HEK293 (cell line): ENCODE measurements around the gene MALAT1.

ENCODE experiments used
- AEBP2 ChIP-seq: fragments of 450-650 bp; formaldehyde crosslinking; IDR thresholded peaks from 2 replicates; pipeline ENCODE4 v1.5.1; 2016; ENCODE audit warnings: missing biosample characterization, missing genetic modification characterization, borderline replicate concordance
- OVOL3 ChIP-seq: fragments of 450-650 bp; formaldehyde crosslinking; IDR thresholded peaks from 2 replicates; pipeline ENCODE4 v1.5.1; 2016; ENCODE audit warnings: missing biosample characterization, missing genetic modification characterization
- PBX3 ChIP-seq: sonication (generic); formaldehyde crosslinking; IDR thresholded peaks from 2 replicates; pipeline ENCODE4 v1.8.1; 2022; ENCODE audit warnings: mild to moderate bottlenecking, moderate library complexity, missing genetic modification reagents
- PRDM10 ChIP-seq: fragments of 450-650 bp; formaldehyde crosslinking; IDR thresholded peaks from 2 replicates; pipeline ENCODE4 v1.5.1; 2016; ENCODE audit warnings: missing biosample characterization, missing genetic modification characterization
- SCRT1 ChIP-seq: fragments of 450-650 bp; formaldehyde crosslinking; IDR thresholded peaks from 2 replicates; pipeline ENCODE4 v1.5.1; 2016; ENCODE audit warnings: missing biosample characterization, missing genetic modification characterization, borderline replicate concordance
- SP2 ChIP-seq: fragments of 450-650 bp; formaldehyde crosslinking; IDR thresholded peaks from 2 replicates; pipeline ENCODE4 v1.5.1; 2016; ENCODE audit warnings: missing biosample characterization, missing genetic modification characterization
- SP7 ChIP-seq: fragments of 450-650 bp; formaldehyde crosslinking; IDR thresholded peaks from 2 replicates; pipeline ENCODE4 v1.5.1; 2016; ENCODE audit warnings: missing biosample characterization, missing genetic modification characterization
- ZBTB26 ChIP-seq: fragments of 450-650 bp; formaldehyde crosslinking; optimal IDR thresholded peaks from 2 replicates; pipeline ENCODE3; 2016; ENCODE audit warnings: missing biosample characterization, mild to moderate bottlenecking, missing genetic modification characterization
- ZFP69B ChIP-seq: fragments of 450-650 bp; formaldehyde crosslinking; IDR thresholded peaks from 2 replicates; pipeline ENCODE4 v1.5.1; 2016; ENCODE audit warnings: missing biosample characterization, missing genetic modification characterization
- ZIC2 ChIP-seq: fragments of 450-650 bp; formaldehyde crosslinking; IDR thresholded peaks from 2 replicates; pipeline ENCODE4 v1.5.1; 2016; ENCODE audit warnings: missing biosample characterization, missing genetic modification characterization
- ZNF138 ChIP-seq: fragments of 450-650 bp; formaldehyde crosslinking; IDR thresholded peaks from 2 replicates; pipeline ENCODE4 v1.5.1; 2016; ENCODE audit warnings: missing biosample characterization, missing genetic modification characterization, borderline replicate concordance
- ZNF169 ChIP-seq: fragments of 450-650 bp; formaldehyde crosslinking; IDR thresholded peaks from 2 replicates; pipeline ENCODE4 v1.5.1; 2016; ENCODE audit warnings: missing biosample characterization, missing genetic modification characterization
- ZNF404 ChIP-seq: fragments of 450-650 bp; formaldehyde crosslinking; IDR thresholded peaks from 2 replicates; pipeline ENCODE4 v1.5.1; 2017; ENCODE audit warnings: missing biosample characterization, missing genetic modification characterization
- ZNF510 ChIP-seq: fragments of 450-650 bp; formaldehyde crosslinking; IDR thresholded peaks from 2 replicates; pipeline ENCODE4 v1.5.1; 2018; ENCODE audit warnings: mild to moderate bottlenecking, missing genetic modification characterization, missing biosample characterization; ENCODE audit not compliant: insufficient replicate concordance
- ZNF529 ChIP-seq: fragments of 450-650 bp; formaldehyde crosslinking; IDR thresholded peaks from 2 replicates; pipeline ENCODE4 v1.5.1; 2017; ENCODE audit warnings: missing genetic modification characterization, missing biosample characterization; ENCODE audit not compliant: insufficient replicate concordance
- ZNF549 ChIP-seq: fragments of 450-650 bp; IDR thresholded peaks from 2 replicates; pipeline ENCODE4 v1.5.1; 2018; ENCODE audit warnings: missing biosample characterization, missing genetic modification characterization, mild to moderate bottlenecking, inconsistent platforms, moderate library complexity
- ZNF558 ChIP-seq: fragments of 450-650 bp; formaldehyde crosslinking; IDR thresholded peaks from 2 replicates; pipeline ENCODE4 v1.5.1; 2016; ENCODE audit warnings: missing biosample characterization, missing genetic modification characterization
- ZNF561 ChIP-seq: fragments of 450-650 bp; IDR thresholded peaks from 2 replicates; pipeline ENCODE4 v1.5.1; 2018; ENCODE audit warnings: missing biosample characterization, missing genetic modification characterization, borderline replicate concordance
- ZNF571 ChIP-seq: fragments of 450-650 bp; formaldehyde crosslinking; IDR thresholded peaks from 2 replicates; pipeline ENCODE4 v1.5.0; 2017; ENCODE audit warnings: missing biosample characterization, missing genetic modification characterization
- ZNF600 ChIP-seq: fragments of 450-650 bp; formaldehyde crosslinking; IDR thresholded peaks from 2 replicates; pipeline ENCODE4 v1.5.1; 2016; ENCODE audit warnings: missing biosample characterization, missing genetic modification characterization
- ZNF621 ChIP-seq: fragments of 450-650 bp; formaldehyde crosslinking; IDR thresholded peaks from 2 replicates; pipeline ENCODE4 v1.5.1; 2017; ENCODE audit warnings: missing biosample characterization, missing genetic modification characterization
- ZNF670 ChIP-seq: fragments of 450-650 bp; formaldehyde crosslinking; IDR thresholded peaks from 2 replicates; pipeline ENCODE4 v1.5.1; 2016; ENCODE audit warnings: missing biosample characterization, missing genetic modification characterization, low read depth
- ZNF843 ChIP-seq: fragments of 450-650 bp; formaldehyde crosslinking; IDR thresholded peaks from 2 replicates; pipeline ENCODE4 v1.5.1; 2016; ENCODE audit warnings: missing biosample characterization, missing genetic modification characterization
- TF ChIP-seq, protein P1 (sequence below): fragments of 450-650 bp; formaldehyde crosslinking; IDR thresholded peaks from 2 replicates; pipeline ENCODE4 v1.5.1; 2016; ENCODE audit warnings: missing biosample characterization, missing genetic modification characterization
- TF ChIP-seq, protein P2 (sequence below): fragments of 450-650 bp; formaldehyde crosslinking; IDR thresholded peaks from 2 replicates; pipeline ENCODE4 v1.5.1; 2017; ENCODE audit warnings: missing biosample characterization, missing genetic modification characterization
- TF ChIP-seq, protein P3 (sequence below): fragments of 450-650 bp; formaldehyde crosslinking; IDR thresholded peaks from 2 replicates; pipeline ENCODE4 v1.5.1; 2016; ENCODE audit warnings: missing biosample characterization, missing genetic modification characterization

The MALAT1 gene

GRCh38 chr11:65540290-65541092, 41.6 kb downstream of the MALAT1 start (continued):
- TF ChIP-seq SP2 (tag by site-specific recombination) (peak; percentile 75), ZNF571 (tag by site-specific recombination) (no peak), ZNF404 (tag by site-specific recombination) (no peak), ZFP69B (tag by site-specific recombination) (peak; percentile 18; the same call in 1 of the 2 replicates), ZNF558 (tag by site-specific recombination) (no peak), ZNF510 (tag by site-specific recombination) (no peak), ZNF600 (tag by site-specific recombination) (peak; percentile 81), ZNF621 (tag by site-specific recombination) (no peak), ZNF529 (no peak), AEBP2 (no peak), ZNF670 (no peak), SP7 (tag by site-specific recombination) (peak; percentile 77; the same call in 1 of the 2 replicates), ZNF843 (tag by site-specific recombination) (no peak), ZNF169 (tag by site-specific recombination) (no peak), ZIC2 (no peak; the same call in none of the 2 replicates), OVOL3 (no peak), SCRT1 (tag by site-specific recombination) (0 out of 2 replicates have a peak, but pooled peaks have one; percentile 17), ZNF549 (tag by site-specific recombination) (no peak), ZNF138 (tag by site-specific recombination) (no peak), ZNF561 (tag by site-specific recombination) (peak; percentile 76; the same call in 1 of the 2 replicates), ZBTB26 (tag by site-specific recombination) (peak; percentile 73), PBX3 (CRISPR knock-in tag) (0 out of 2 replicates have a peak, but pooled peaks have one; percentile 59), PRDM10 (tag by site-specific recombination) (0 out of 2 replicates have a peak, but pooled peaks have one; percentile 81)
- TF ChIP-seq, protein P1, sequence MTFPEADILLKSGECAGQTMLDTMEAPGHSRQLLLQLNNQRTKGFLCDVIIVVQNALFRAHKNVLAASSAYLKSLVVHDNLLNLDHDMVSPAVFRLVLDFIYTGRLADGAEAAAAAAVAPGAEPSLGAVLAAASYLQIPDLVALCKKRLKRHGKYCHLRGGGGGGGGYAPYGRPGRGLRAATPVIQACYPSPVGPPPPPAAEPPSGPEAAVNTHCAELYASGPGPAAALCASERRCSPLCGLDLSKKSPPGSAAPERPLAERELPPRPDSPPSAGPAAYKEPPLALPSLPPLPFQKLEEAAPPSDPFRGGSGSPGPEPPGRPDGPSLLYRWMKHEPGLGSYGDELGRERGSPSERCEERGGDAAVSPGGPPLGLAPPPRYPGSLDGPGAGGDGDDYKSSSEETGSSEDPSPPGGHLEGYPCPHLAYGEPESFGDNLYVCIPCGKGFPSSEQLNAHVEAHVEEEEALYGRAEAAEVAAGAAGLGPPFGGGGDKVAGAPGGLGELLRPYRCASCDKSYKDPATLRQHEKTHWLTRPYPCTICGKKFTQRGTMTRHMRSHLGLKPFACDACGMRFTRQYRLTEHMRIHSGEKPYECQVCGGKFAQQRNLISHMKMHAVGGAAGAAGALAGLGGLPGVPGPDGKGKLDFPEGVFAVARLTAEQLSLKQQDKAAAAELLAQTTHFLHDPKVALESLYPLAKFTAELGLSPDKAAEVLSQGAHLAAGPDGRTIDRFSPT (tag by site-specific recombination) = peak; percentile 88
- TF ChIP-seq, protein P2, sequence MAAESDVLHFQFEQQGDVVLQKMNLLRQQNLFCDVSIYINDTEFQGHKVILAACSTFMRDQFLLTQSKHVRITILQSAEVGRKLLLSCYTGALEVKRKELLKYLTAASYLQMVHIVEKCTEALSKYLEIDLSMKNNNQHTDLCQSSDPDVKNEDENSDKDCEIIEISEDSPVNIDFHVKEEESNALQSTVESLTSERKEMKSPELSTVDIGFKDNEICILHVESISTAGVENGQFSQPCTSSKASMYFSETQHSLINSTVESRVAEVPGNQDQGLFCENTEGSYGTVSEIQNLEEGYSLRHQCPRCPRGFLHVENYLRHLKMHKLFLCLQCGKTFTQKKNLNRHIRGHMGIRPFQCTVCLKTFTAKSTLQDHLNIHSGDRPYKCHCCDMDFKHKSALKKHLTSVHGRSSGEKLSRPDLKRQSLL (tag by site-specific recombination) = no peak
- TF ChIP-seq, protein P3, sequence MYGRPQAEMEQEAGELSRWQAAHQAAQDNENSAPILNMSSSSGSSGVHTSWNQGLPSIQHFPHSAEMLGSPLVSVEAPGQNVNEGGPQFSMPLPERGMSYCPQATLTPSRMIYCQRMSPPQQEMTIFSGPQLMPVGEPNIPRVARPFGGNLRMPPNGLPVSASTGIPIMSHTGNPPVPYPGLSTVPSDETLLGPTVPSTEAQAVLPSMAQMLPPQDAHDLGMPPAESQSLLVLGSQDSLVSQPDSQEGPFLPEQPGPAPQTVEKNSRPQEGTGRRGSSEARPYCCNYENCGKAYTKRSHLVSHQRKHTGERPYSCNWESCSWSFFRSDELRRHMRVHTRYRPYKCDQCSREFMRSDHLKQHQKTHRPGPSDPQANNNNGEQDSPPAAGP (tag by site-specific recombination) = peak; percentile 88
